Stimulated activated CD4-positive, alpha-beta T cell treated with anti-CD3 and anti-CD28 coated beads, Interleukin-15, amount 100 ng/mL, for 1 hour (primary cell): ENCODE measurements around the gene GPX6.
"Not testable (repeated sequence)": the region's sequence is repeated elsewhere in the genome, so short reads cannot be mapped to it uniquely, and the experiment has no call there.

Experiments used
- DNase-seq, 2 donors: peaks; one replicate each; pipeline ENCODE4 v3.0.0-alpha.2; 2020; ENCODE audit warnings: low read depth in 1 of 2, low spot score in 1 of 2

The GPX6 gene

GRCh38 chr6:28525496-28526039 is 10.0 kb upstream of the GPX6 start, which contains the start of gene GPX5:
Gene GPX5, plus strand, starts transcription at chr6:28525881. Its CDS starts 133 bp downstream, at chr6:28526014.
- DNase-seq, result no peak

GRCh38 chr6:28523241-28523622 is 7.6 kb upstream of the GPX6 start:
- DNase-seq, result no peak

- DNase-seq, result no peak
These were observed 7.1 kb upstream of the GPX6 start for GRCh38 chr6:28522594-28523240.

GRCh38 chr6:28517964-28518363 is 2.4 kb upstream of the GPX6 start:
- DNase-seq, result no peak

- not testable (repeated sequence) for DNase-seq
These were observed 3.2 kb downstream of the GPX6 start for GRCh38 chr6:28512387-28512786.

GRCh38 chr6:28511628-28512300 is 3.8 kb downstream of the GPX6 start:
- no peak for DNase-seq

GRCh38 chr6:28506807-28507475 is 8.7 kb downstream of the GPX6 start:
- no peak for DNase-seq

GRCh38 chr6:28505733-28506132 is 9.9 kb downstream of the GPX6 start:
- DNase-seq, result no peak

GRCh38 chr6:28502709-28503305 is 12.8 kb downstream of the GPX6 start:
- not testable (repeated sequence) for DNase-seq

GRCh38 chr6:28502136-28502535 is 13.5 kb downstream of the GPX6 start:
- DNase-seq, result not testable (repeated sequence)

- DNase-seq, result no peak
These were observed 14.3 kb downstream of the GPX6 start for GRCh38 chr6:28501259-28501658.

GRCh38 chr6:28497893-28498292 is 17.7 kb downstream of the GPX6 start:
- no peak for DNase-seq

- no peak for DNase-seq
These were observed 18.3 kb downstream of the GPX6 start for GRCh38 chr6:28497306-28497705.

- no peak for DNase-seq
These were observed 19.4 kb downstream of the GPX6 start for GRCh38 chr6:28496099-28496779.

GRCh38 chr6:28491984-28492317 is 23.6 kb downstream of the GPX6 start:
- DNase-seq, result no peak

GRCh38 chr6:28490205-28490890 is 25.2 kb downstream of the GPX6 start:
- DNase-seq, result no peak

- DNase-seq, result peak in 1 of 2 donors; percentile 21
These were observed 26.0 kb downstream of the GPX6 start for GRCh38 chr6:28489366-28490204.

- DNase-seq, result no peak
These were observed 26.7 kb downstream of the GPX6 start for GRCh38 chr6:28488916-28489365.

- DNase-seq, result no peak
These were observed 28.4 kb downstream of the GPX6 start for GRCh38 chr6:28486988-28487742.
